Dermis blood vessel endothelial cell (primary cell): ENCODE results near the gene FGD2. TPM values are rescaled to one million over a fixed set of nuclear protein-coding genes. Genes with fewer than 3 reads are reported as not detected.

ENCODE experiments used
- DNase-seq: peaks from one replicate; pipeline ENCODE4 v3.0.0; 2010
- total RNA-seq: library from RNA; depleted of rRNA; stranded (reverse); fragments of >200 nt; gene quantifications from 2 replicates; pipeline ENCODE4 v1.2.3, GENCODE V29; 2014

FGD2 gene
- not detected in 2 replicates for total RNA-seq

GRCh38 chr6:37005061-37005810 is at the start of gene FGD2:
FGD2 (plus strand) TSS chr6:37005655; CDS start chr6:37005818, 163 bp downstream.
- DNase-seq: no peak

GRCh38 chr6:36955671-36956445 is 49.6 kb upstream of the FGD2 start:
- DNase-seq: peak; percentile 50

- DNase-seq: no peak
These were observed 49.0 kb upstream of the FGD2 start for GRCh38 chr6:36956446-36956820.

- no peak for DNase-seq
These were observed 47.6 kb upstream of the FGD2 start for GRCh38 chr6:36957773-36958271.

GRCh38 chr6:36958775-36959554 is 46.5 kb upstream of the FGD2 start:
- no peak for DNase-seq

- no peak for DNase-seq
These were observed 45.8 kb upstream of the FGD2 start for GRCh38 chr6:36959555-36960250.

- no peak for DNase-seq
These were observed 43.7 kb upstream of the FGD2 start for GRCh38 chr6:36961441-36962435.

- peak; percentile 49 for DNase-seq
These were observed 42.6 kb upstream of the FGD2 start for GRCh38 chr6:36962874-36963273.

GRCh38 chr6:36963451-36964290 is 41.8 kb upstream of the FGD2 start:
- DNase-seq: no peak

GRCh38 chr6:36964349-36964748 is 41.1 kb upstream of the FGD2 start:
- DNase-seq: no peak

- DNase-seq: no peak
These were observed 40.5 kb upstream of the FGD2 start for GRCh38 chr6:36964908-36965307.

GRCh38 chr6:36967301-36967700 is 38.2 kb upstream of the FGD2 start:
- DNase-seq: no peak

- DNase-seq: no peak
These were observed 37.7 kb upstream of the FGD2 start for GRCh38 chr6:36967757-36968156.

- no peak for DNase-seq
These were observed 37.0 kb upstream of the FGD2 start for GRCh38 chr6:36968266-36968977.

GRCh38 chr6:36969240-36969691 is 36.2 kb upstream of the FGD2 start:
- DNase-seq: no peak

- no peak for DNase-seq
These were observed 35.2 kb upstream of the FGD2 start for GRCh38 chr6:36969988-36970891.

- DNase-seq: no peak
These were observed 34.3 kb upstream of the FGD2 start for GRCh38 chr6:36970892-36971842.
